ENCODE data around the gene MRPS6. TPM values are rescaled to one million over a fixed set of nuclear protein-coding genes. Genes with fewer than 3 reads are reported as not detected.

MRPS6 gene
- total RNA-seq, 1 experiment from 2014 or later, result 40.2 TPM

- no peak for DNase-seq (ENCODE audit: low read depth)
Measured at GRCh38 chr21:34097442-34097841, 24.1 kb downstream of the MRPS6 start.

GRCh38 chr21:34100337-34100736, 27.0 kb downstream of the MRPS6 start:
- no peak for DNase-seq (ENCODE audit: low read depth)

GRCh38 chr21:34100790-34101189, 27.4 kb downstream of the MRPS6 start:
- DNase-seq (ENCODE audit: low read depth), result no peak

GRCh38 chr21:34105947-34106541, 32.7 kb downstream of the MRPS6 start:
- no peak for DNase-seq (ENCODE audit: low read depth)

DNA sequence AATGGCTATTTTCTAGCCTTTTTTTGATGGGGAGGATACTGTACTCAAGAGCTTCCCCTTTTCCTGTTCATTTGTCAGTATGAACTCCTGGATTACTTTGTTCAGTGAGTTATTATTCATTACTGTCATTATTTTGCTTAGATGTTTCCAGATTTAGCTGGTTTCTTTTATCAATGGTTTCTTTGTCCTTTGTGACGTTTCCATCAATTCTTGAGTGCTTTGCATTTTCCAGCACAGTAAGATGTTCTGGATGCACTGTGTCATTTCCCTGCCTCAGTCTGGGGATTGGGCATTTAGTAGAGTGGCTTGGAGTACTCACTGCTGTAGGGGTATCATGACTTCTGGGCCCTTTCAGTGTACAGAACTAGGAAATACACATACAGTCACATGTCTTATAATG, 34.2 kb downstream of the MRPS6 start:
- no peak for DNase-seq (ENCODE audit: low read depth)

DNA sequence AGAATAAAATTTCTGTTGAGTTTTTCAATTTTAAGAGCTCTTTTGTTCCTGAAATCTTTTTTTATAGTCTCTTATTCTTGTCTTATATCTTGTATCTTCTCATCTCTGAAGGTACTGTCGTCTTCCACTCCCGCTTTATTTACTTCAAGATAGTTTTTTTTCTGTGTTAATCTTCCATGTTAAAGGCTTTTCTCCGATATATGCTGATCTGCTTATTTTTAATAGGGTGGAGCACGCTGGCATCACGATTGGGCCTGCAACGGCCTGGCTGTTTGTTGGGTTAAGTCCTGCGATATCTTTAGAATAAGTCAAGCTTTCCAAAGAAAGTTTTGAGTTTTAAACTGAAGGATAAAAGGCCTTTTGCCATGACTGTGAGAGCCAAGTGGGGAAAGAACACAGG, 35.7 kb downstream of the MRPS6 start:
- DNase-seq (ENCODE audit: low read depth), result no peak

- DNase-seq (ENCODE audit: low read depth), result no peak
Measured at GRCh38 chr21:34110594-34111202, 37.3 kb downstream of the MRPS6 start.

GRCh38 chr21:34112316-34113033, 39.1 kb downstream of the MRPS6 start:
- no peak for DNase-seq (ENCODE audit: low read depth)

DNA sequence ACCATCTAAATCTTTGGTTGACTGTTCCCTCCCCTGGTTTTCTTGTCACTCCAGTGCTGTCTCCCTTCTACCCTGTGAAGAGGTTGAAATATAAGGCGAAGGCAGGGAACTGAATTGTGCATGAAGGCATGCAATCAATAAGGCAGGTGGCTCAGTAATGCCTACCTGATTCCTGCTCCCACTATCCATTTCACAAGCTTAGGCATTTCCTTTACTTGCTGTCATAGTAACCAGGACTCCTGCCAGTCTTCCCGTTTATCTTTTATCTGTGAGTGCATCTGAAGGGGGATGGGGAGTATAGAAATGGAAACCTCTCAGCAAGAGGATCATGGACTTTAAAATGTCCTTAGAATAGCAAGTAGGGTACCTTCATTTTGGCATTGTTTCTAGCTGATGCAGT, 40.5 kb downstream of the MRPS6 start:
- DNase-seq (ENCODE audit: low read depth), result no peak

DNA sequence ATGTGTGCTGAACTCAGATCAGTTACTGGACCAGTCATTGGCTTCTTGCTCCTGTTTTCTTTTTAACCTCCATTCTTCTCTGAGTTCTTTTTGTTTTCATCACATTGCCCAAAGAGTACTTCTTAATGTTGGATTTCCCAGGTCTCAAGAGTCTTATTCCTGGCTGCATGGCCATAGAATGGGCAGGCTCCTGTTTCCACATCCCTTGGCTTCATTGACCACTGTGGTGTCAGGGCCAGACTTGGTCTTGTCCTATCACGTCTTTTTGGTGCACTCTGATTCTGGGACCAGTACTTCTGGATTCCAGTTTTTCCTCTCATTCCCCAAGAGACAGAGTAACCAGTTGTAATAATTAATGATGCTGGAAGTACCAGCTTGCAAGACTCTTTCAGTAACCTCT, 41.8 kb downstream of the MRPS6 start:
- no peak for DNase-seq (ENCODE audit: low read depth)

DNA sequence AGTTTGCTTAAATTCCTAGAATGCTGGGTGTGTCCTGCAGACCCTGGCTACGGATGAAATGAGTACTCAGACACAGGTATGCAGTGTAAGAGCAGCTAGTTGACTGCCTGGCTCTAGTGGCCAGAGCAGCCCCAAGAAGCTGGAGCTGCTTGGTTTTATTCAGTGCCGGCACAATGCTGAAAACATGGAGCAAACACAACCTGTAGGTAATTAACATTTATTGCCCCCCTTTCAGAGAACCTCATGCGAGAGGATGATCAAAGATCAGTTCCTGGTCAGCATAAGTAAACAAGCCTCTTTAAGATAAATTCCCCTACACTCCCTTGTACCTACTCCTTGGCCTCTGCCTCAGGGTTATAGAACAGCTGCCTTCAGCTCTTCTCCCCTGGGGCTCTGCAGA, 43.2 kb downstream of the MRPS6 start:
- DNase-seq (ENCODE audit: low read depth), result no peak

- no peak for DNase-seq (ENCODE audit: low read depth)
Measured at GRCh38 chr21:34120867-34121266, 47.5 kb downstream of the MRPS6 start.

DNA sequence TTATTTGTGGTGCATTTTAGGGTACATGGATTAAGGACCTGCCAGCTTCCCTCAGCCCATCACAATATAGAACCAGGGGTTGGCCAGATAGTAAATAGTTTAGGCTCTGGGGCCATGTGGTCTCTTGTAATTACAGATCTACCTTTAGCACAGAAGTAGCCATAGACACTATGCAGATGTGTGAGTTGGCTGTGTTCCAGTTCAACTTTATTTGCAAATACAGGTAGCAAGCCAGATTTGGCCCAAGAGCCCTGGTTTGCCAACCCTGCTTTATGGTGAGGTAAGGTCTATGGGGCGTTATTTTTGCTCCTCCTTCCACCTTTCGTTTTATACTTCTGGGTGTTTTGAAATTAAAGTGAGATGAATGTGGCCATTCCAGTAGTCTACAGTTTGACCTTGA, 48.7 kb downstream of the MRPS6 start:
- DNase-seq (ENCODE audit: low read depth), result no peak

GRCh38 chr21:34123609-34124008, 50.2 kb downstream of the MRPS6 start:
- no peak for DNase-seq (ENCODE audit: low read depth)

DNA sequence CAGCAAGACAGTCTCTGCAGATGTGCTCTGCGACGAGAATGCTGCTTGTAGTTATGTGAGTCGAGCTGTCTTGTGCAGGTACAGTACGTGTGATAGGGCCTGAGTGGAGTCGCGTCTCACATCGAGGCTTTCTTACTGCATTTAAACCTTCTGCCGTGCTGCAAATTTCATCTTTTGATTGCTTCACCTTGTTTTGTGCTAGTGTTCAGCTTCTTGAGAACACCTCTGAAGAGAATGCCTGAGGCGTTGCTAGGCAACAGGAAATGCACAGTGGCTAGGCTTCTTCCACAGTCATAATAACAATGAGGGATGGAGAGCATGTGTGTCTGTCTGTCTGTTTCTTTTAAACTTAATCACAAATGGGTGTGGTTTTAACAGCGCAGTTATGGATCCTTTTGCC, 52.9 kb downstream of the MRPS6 start:
- DNase-seq (ENCODE audit: low read depth), result no peak

DNA sequence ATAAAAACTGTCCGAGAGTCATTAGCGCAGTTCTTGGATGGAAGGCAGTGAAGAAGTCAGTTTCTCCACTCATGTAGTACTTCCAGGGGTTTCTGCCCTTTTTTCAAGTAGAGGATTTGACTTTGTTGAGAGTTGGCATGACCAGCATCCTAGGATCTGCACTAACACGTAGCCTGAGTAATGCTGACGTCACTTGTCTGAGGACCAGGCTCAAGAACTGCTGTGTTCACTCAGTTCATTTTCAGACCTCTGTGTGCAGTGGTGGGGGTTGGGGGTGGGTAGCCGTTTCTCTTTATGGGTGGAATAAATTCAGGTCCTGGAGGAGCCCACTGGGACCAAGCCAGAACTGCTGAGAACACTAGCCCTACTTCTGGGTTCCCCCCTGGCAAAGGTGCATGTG, 53.3 kb downstream of the MRPS6 start:
- DNase-seq (ENCODE audit: low read depth), result no peak

- DNase-seq (ENCODE audit: low read depth), result no peak
Measured at GRCh38 chr21:34128124-34128523, 54.7 kb downstream of the MRPS6 start.

- DNase-seq (ENCODE audit: low read depth), result no peak
Measured at GRCh38 chr21:34128674-34129038, 55.3 kb downstream of the MRPS6 start.

DNA sequence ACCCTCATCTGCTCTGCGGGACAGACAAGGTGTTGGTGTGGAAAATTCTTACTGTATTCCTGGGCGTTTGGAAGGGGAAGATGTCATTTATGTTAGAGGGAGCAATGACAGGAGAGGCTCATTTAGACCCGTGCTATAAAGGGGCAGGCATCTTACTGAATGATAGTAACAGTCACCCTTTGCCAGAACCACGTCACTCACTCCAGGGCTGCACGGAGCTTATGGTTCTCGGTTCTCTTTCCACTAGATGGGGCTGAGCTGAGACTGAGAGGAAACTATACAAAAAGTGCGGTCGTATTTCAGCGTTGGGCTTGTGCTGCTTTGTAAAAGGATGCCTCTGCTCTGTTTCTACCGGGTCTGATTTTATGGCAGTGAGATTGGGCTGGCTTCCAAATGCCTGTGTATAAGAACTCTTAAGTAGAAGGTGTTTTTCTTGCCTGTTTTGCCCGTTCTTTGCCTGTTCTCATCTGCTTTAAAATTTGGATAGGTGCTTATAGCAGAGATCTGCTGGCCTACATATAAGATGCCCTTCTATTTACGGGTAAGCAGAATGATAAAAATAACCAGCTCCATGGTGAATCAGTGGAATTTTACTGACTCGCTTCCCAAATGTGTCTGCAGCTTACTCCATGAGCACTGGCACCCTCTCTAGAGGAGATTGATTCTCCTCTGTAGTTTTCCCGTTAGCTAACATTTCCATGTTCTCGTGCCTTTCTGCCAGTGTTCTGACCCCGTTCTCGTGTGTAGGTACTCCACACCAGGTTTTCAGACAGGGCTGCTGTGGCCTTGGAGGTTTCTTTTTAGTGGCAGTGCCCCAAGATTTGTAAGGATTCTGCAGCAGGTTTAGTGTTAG, 55.9 kb downstream of the MRPS6 start:
- peak; percentile 75 for DNase-seq (ENCODE audit: low read depth)

GRCh38 chr21:34129901-34130715, 56.7 kb downstream of the MRPS6 start:
- DNase-seq (ENCODE audit: low read depth), result no peak

GRCh38 chr21:34130716-34130985, 57.3 kb downstream of the MRPS6 start:
- no peak for DNase-seq (ENCODE audit: low read depth)

All from HT1080 (cell line).